ENCODE measurements around the gene APRT.
A peak's percentile ranks its signal among the peaks of the same experiment; 100 is the strongest.

The APRT gene

GRCh38 chr16:88815227-88815626 is 3.5 kb upstream of the APRT start:
- no peak overlapping the region for H3K27ac ChIP-seq
- no peaks in the 10 kb centered on the region for H3K9me3 ChIP-seq (ENCODE audit: severe bottlenecking)
- no peak overlapping the region for H3K4me3 ChIP-seq (ENCODE audit: low read depth, low read length)
- H3K27me3 ChIP-seq (ENCODE audit: insufficient read depth, low read depth, severe bottlenecking) = no peaks in the 10 kb centered on the region
- DNase-seq = no peak
- TF ChIP-seq CTCF (IDR thresholded peaks at IDR 0.05; ENCODE audit: low read depth, low read length) = no peak
- peaks cover under 1% of the 10 kb centered on the region; the same call in 1 of the 2 replicates for H3K36me3 ChIP-seq

DNA sequence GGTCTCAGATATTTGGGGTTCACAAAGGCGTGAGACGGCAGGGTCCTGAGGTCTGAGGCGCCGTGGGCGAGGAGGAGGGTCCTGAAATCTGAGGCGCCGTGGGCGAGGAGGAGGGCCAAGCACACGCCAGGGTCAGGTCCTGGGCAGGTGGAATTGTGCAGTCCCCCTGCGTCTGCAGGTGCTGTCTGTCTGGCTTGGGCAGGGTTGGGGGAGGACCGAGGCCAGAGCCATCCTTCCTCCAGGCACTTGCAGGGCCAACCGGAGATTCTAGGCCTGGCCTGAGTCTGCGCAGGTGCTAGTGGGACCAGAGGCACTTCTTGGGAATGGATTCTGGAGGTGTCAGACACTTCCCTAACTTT is 2.4 kb upstream of the APRT start:
- H3K9me3 ChIP-seq (ENCODE audit: severe bottlenecking) = no peaks in the 10 kb centered on the region
- no peak overlapping the region for H3K27ac ChIP-seq
- H3K36me3 ChIP-seq = peaks cover 10% of the 10 kb centered on the region
- H3K27me3 ChIP-seq (ENCODE audit: insufficient read depth, low read depth, severe bottlenecking) = no peaks in the 10 kb centered on the region
- TF ChIP-seq CTCF (IDR thresholded peaks at IDR 0.05; ENCODE audit: low read depth, low read length) = no peak
- no peak for DNase-seq
- no peak overlapping the region for H3K4me3 ChIP-seq (ENCODE audit: low read depth, low read length)

- H3K27ac ChIP-seq = no peak overlapping the region; the same call in 1 of the 2 replicates
- H3K36me3 ChIP-seq = peaks cover 16% of the 10 kb centered on the region
- H3K9me3 ChIP-seq (ENCODE audit: severe bottlenecking) = no peaks in the 10 kb centered on the region
- H3K4me3 ChIP-seq (ENCODE audit: low read depth, low read length) = no peak overlapping the region
- no peak for DNase-seq
- no peaks in the 10 kb centered on the region for H3K27me3 ChIP-seq (ENCODE audit: insufficient read depth, low read depth, severe bottlenecking)
- TF ChIP-seq CTCF (IDR thresholded peaks at IDR 0.05; ENCODE audit: low read depth, low read length) = no peak
Observed at GRCh38 chr16:88813269-88814143, 1.8 kb upstream of the APRT start.

DNA sequence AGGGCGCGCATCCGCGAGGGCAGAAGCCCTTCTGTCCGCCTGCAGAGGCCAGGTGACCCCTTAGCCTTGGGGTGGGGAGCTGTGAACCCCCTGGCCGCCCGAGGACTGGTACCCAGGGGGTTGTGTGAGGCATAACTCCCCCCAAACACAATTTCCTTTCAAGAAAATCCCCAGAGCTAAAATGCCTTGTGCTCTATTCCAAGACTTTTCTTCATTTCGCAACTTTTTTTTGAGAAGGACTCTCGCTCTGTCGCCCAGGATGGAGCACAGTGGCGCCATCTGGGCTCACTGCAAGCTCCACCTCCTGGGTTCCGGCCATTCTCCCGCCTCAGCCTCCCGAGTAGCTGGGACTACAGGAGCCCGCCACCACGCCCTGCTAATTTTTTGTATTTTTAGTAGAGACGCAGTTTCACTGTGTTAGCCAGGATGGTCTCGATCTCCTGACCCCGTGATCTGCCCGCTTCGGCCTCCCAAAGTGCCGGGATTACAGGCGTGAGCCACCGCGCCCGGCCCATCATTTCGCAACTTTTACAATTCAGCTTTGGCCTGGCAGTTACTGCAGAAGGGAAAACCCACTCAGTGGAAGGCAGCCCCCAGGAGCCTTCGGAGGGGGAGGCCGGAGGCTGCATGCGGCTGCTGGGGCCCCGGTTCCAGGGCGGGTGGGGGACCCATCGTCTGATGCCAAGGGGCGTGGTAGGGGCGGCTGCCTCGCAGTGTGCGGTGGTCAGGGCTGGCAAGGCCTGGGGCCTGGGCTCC is 963 bp upstream of the APRT start:
- Histone ChIP-seq H3K27ac (peak overlapping the region; percentile 95), H3K27me3 (ENCODE audit: insufficient read depth, low read depth, severe bottlenecking) (no peaks in the 10 kb centered on the region), H3K9me3 (ENCODE audit: severe bottlenecking) (no peaks in the 10 kb centered on the region), H3K4me3 (ENCODE audit: low read depth, low read length) (peak overlapping the region; percentile 54), H3K36me3 (peaks cover 24% of the 10 kb centered on the region)
- no peak for TF ChIP-seq CTCF (IDR thresholded peaks at IDR 0.05; ENCODE audit: low read depth, low read length)
- DNase-seq = peak; percentile 39

- Histone ChIP-seq H3K9me3 (ENCODE audit: severe bottlenecking) (no peaks in the 10 kb centered on the region), H3K36me3 (peaks cover 40% of the 10 kb centered on the region), H3K27me3 (ENCODE audit: insufficient read depth, low read depth, severe bottlenecking) (no peaks in the 10 kb centered on the region), H3K27ac (peak overlapping the region; percentile 95), H3K4me3 (ENCODE audit: low read depth, low read length) (peak overlapping the region; percentile 54)
- TF ChIP-seq CTCF (IDR thresholded peaks at IDR 0.05; ENCODE audit: low read depth, low read length) = no peak
- peak; percentile 72 for DNase-seq
Observed at GRCh38 chr16:88810912-88811768, 588 bp downstream of the APRT start.
